Measurements from ENCODE around the gene AARS1. TPM values are rescaled to one million over a fixed set of nuclear protein-coding genes. Genes with fewer than 3 reads are reported as not detected.
"Not testable (repeated sequence)": the region's sequence is repeated elsewhere in the genome, so short reads cannot be mapped to it uniquely, and the experiment has no call there.

Gene AARS1
- total and polyA plus RNA-seq, 11 donors = 23.9 to 96.2 (median 63.2) TPM

DNA sequence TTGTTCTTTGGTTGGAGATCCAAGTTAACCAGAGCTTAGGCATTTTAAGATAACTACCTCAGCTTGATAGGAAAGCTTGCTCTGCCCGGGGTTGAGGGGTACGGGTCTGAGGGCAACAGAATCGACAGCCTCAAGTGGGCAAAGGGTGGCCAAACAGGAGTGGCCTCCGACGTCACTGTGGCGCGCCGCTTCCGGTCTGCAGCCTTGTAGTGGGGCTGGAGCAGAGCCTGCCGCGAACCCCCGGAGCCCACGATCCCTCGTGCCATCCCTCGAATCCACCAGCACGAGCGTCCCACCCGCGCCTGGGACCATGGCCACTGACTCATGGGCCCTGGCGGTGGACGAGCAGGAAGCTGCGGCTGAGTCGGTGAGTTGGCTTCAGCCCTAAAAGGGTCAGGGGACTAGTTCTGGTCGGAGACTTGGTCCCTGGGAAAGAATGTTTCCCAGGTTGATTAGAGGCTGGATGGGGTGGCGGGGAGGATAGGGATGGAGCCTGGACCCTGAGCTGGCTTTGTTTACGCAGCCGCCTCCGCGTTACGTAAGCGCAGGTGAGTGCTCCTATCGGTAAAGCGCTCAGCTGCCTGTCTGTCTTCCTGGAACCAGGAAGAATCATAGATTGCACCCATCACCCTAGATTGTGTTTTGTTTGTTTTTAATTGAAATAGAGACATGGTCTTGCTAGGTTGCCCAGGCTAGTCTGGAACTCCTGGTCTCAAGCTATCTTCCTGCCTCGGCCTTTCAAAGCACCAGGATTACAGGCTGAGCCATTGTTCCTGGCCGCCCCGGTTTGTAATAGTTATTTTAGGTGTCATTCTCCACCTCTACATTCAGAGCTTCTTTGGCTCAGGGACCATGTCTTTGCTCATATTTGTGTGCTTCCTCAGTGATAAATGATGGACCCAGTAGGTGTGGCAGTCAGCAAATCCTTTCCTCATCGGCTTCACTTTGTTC is 10.0 kb upstream of the AARS1 start, which contains the start of gene DDX19B:
DDX19B (plus strand) TSS at position 199 of the 951 bp plus-strand sequence; CDS start at position 311, 112 bp downstream.
- intact Hi-C loops (cut with DNase I) = loop anchor here in 8 of 10 donors (1.0 to 10.0 kb wide), 3 partner anchors 46 to 48 kb away; partner anchors contain the start of gene DDX19A (in 8 of the 8)
- H3K9me3 ChIP-seq = peaks cover 0 to 17% (median 3%) of the 10 kb centered on the region in 12 donors

DNA sequence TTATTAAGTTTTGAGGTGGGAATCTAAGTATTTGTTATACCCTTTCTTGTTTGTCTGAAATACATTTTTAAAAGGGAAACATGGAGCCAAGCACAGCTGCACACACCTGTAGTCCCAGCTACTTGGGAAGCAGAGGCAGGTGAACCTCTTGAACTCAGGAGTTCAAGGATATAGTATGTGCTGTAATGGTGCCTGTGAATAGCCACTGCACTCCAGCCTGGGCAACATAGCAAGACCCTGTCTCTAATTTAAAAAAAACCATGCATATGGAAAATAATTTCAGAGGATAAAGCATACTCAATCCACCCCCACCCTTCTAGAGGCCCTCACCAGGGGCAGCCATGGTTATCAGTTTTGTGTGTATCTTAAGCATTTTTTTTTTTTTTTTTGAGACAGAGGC is 6.3 kb upstream of the AARS1 start:
- DNase-seq = no peak
- Histone ChIP-seq H3K36me3 (peaks cover 0 to 1% (median 0%) of the 10 kb centered on the region in 9 donors), H3K4me3 (no peak overlapping the region), H3K9me3 (peaks cover 0 to 5% (median 0%) of the 10 kb centered on the region in 12 donors), H3K27me3 (no peaks in the 10 kb centered on the region), H3K27ac (no peak overlapping the region), H3K4me1 (peaks cover 0 to 17% (median 9%) of the 10 kb centered on the region in 12 donors)
- no peak for ATAC-seq
- no peak for TF ChIP-seq POLR2A (IDR thresholded peaks at IDR 0.05)
- TF ChIP-seq, protein P1, sequence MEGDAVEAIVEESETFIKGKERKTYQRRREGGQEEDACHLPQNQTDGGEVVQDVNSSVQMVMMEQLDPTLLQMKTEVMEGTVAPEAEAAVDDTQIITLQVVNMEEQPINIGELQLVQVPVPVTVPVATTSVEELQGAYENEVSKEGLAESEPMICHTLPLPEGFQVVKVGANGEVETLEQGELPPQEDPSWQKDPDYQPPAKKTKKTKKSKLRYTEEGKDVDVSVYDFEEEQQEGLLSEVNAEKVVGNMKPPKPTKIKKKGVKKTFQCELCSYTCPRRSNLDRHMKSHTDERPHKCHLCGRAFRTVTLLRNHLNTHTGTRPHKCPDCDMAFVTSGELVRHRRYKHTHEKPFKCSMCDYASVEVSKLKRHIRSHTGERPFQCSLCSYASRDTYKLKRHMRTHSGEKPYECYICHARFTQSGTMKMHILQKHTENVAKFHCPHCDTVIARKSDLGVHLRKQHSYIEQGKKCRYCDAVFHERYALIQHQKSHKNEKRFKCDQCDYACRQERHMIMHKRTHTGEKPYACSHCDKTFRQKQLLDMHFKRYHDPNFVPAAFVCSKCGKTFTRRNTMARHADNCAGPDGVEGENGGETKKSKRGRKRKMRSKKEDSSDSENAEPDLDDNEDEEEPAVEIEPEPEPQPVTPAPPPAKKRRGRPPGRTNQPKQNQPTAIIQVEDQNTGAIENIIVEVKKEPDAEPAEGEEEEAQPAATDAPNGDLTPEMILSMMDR (IDR thresholded peaks at IDR 0.05) = no peak
- intact Hi-C loops (cut with DNase I) = loop anchor here in 1 of 10 donors (10.0 kb wide), 1 partner anchor 49 kb away; the partner anchor contains the start of gene DDX19A

More for the DNA sequence above, 10.0 kb upstream of the AARS1 start, which contains the start of gene DDX19B:
- peaks cover 0 to 24% (median 9%) of the 10 kb centered on the region in 12 donors for H3K4me1 ChIP-seq
- H3K36me3 ChIP-seq = peaks cover 0 to 15% (median 6%) of the 10 kb centered on the region in 9 donors
- TF ChIP-seq, protein P1 (IDR thresholded peaks at IDR 0.05) = no peak
- peak in 1 of 2 donors; percentile 49 for TF ChIP-seq POLR2A (IDR thresholded peaks at IDR 0.05)
- DNase-seq (peak; percentile 77 to 90 (median 85)), ATAC-seq (peak; percentile 91 to 96 (median 94))
- H3K4me3 ChIP-seq = peak within 1 kb of the TSS; percentile 77 to 98 (median 88)
- WGBS, 4 donors = 1 to 2% (median 1%) methylated on average over 29 to 37 of the region's 37 CpGs
- H3K27ac ChIP-seq = peak within 1 kb of the TSS; percentile 84 to 96 (median 93)
- H3K27me3 ChIP-seq = no peaks in the 10 kb centered on the region

DNA sequence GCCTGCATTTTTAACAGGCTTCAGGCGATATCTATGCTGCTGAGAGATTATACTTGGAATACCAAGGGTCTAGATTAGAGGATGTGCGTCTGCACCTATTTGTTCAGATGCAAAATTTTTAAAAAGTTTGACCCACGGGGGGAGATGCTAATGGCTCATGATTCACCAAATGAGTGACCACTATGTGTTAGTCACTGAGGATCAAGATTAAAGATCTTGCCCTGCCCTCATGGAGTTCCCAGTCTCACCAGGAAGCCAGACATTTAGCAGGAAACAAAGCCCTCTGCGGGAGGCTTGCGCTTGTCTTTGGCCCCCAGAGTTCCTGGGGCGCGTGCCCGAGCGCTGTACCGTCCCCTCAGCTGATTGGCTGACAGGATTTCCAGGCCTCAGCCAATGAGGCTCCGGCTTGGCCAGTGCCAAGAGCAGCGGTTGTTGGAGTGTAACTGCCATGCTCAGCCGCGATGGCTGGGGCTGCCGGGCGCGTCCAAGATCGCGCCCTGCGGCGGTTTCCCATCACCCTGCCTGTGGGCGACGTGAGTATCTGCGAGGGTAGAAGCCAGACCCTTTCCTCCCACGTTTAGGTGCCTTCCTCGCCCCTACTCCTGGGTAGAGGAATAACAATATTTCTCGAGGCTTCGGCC is 5.2 kb upstream of the AARS1 start:
- no peaks in the 10 kb centered on the region for H3K27me3 ChIP-seq
- TF ChIP-seq, protein P1 (IDR thresholded peaks at IDR 0.05) = no peak
- TF ChIP-seq POLR2A (IDR thresholded peaks at IDR 0.05) = no peak
- H3K9me3 ChIP-seq = no peaks in the 10 kb centered on the region
- no peak for ATAC-seq
- H3K27ac ChIP-seq = no peak overlapping the region
- no peak for DNase-seq
- 89 to 93% (median 92%) methylated on average over 14 to 28 of the region's 28 CpGs for WGBS, 4 donors
- H3K4me3 ChIP-seq = no peak overlapping the region
- peaks cover 0 to 14% (median 7%) of the 10 kb centered on the region in 12 donors for H3K4me1 ChIP-seq
- intact Hi-C loops (cut with DNase I) = loop anchor here in 1 of 10 donors (10.0 kb wide), 1 partner anchor 50 kb away; the partner anchor contains the start of gene DDX19A
- no peaks in the 10 kb centered on the region for H3K36me3 ChIP-seq

DNA sequence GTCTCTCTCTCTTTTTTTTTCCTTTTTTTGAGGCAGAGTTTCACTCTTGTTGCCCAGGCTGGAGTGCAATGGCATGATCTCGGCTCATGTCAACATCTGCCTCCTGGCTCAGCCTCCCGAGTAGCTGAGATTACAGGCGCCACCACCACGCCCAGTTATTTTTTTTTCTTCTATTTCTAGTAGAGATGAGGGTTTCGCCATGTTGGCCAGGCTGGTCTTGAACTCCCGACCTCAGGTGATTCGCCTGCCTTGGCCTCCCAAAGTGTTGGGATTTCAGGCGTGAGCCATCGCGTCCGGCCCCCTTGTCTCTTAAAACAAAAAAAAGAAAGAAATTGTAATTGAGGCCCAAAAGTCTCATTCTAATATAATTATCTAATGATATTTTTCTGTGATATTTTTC is 2.8 kb upstream of the AARS1 start:
- ATAC-seq, H3K27me3 ChIP-seq, H3K4me3 ChIP-seq, H3K27ac ChIP-seq, DNase-seq, H3K9me3 ChIP-seq, H3K36me3 ChIP-seq: not testable (repeated sequence)
- 94 to 97% (median 95%) methylated on average over 11 of the region's 11 CpGs for WGBS, 4 donors
- intact Hi-C loops (cut with DNase I) = loop anchor here in 1 of 10 donors (10.0 kb wide), 1 partner anchor 53 kb away; the partner anchor contains the start of gene DDX19A
- peaks cover 0 to 21% (median 12%) of the 10 kb centered on the region in 12 donors for H3K4me1 ChIP-seq
